Measurements from ENCODE around the gene STPG3. TPM values are rescaled to one million over a fixed set of nuclear protein-coding genes. Genes with fewer than 3 reads are reported as not detected.

The STPG3 gene
- total and polyA plus RNA-seq, 9 of the 15 experiments (the other 6 are each of a cell fraction or from before 2014, with no cell fraction given) = not detected

DNA sequence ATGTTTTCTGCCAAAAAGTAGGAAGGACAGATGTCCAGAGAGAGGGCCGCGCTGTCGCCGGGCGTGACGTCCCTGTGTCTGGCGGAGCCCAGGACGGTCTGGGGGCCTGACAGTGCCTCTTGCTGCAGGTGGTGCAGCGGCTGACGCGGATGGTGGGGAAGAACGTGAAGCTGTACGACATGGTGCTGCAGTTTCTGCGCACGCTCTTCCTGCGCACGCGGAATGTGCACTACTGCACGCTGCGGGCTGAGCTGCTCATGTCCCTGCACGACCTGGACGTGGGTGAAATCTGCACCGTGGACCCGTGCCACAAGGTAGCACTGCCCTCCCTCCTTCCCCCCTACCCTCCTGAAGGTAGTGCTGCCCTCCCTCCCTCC, 11.8 kb downstream of the STPG3 start (continued):
- no peak for TF ChIP-seq BCLAF1 (IDR thresholded peaks at IDR 0.05; ENCODE audit: borderline replicate concordance in 1 of 2, control insufficient read depth in 1 of 2, low read depth in 2 of 2, low read length in 1 of 2)
- TF ChIP-seq FOXM1 (IDR thresholded peaks at IDR 0.05; ENCODE audit: low read depth) = no peak
- TF ChIP-seq FOXM1 (CRISPR knock-in tag; IDR thresholded peaks at IDR 0.05; ENCODE audit: low read depth) = no peak
- no peak for TF ChIP-seq SRSF1 (IDR thresholded peaks at IDR 0.05; ENCODE audit: low read depth, low read length)
- peak; percentile 33; the same call in 1 of the 2 replicates for TF ChIP-seq SUPT5H (IDR thresholded peaks at IDR 0.05)
- no peak for TF ChIP-seq SPI1 (IDR thresholded peaks at IDR 0.05; ENCODE audit: borderline replicate concordance, low read depth, low read length)
- TF ChIP-seq ATF7 (IDR thresholded peaks at IDR 0.05) = no peak

- WGBS (ENCODE audit: insufficient coverage, low coverage, missing lambda C conversion rate) = 90% methylated on average over 8 of the region's 10 CpGs
- ATAC-seq = no peak
- Histone ChIP-seq H3K79me2 (ENCODE audit: control insufficient read depth, insufficient read depth, low read length) (peaks cover 6% of the 10 kb centered on the region; the same call in 1 of the 3 replicates), H3K4me3 (no peak overlapping the region), H3K27me3 (ENCODE audit: control insufficient read depth in 2 of 2, insufficient read depth in 2 of 2, low read length in 2 of 2) (no peaks in the 10 kb centered on the region), H3K9ac (ENCODE audit: insufficient read depth in 1 of 2, low read depth in 2 of 2, low read length in 2 of 2) (peak overlapping the region in 1 of 2 experiments; percentile 10; a peak in 1 of 4 replicates), H2AFZ (ENCODE audit: low read depth, low read length) (no peak overlapping the region), H3K4me1 (replicated peaks in 1 of 2; ENCODE audit: control insufficient read depth in 2 of 2, insufficient read depth in 2 of 2, low read length in 2 of 2) (peaks cover 8 to 38% of the 10 kb centered on the region in 2 experiments; a peak in 4 of 5 replicates), H3K4me2 (ENCODE audit: insufficient read depth, low read length) (no peak overlapping the region), H3K27ac (ENCODE audit: extremely low read depth, low read depth, low read length) (no peak overlapping the region), H3K9me3 (replicated peaks; ENCODE audit: control insufficient read depth, insufficient read depth, low read depth, low read length) (no peaks in the 10 kb centered on the region), H4K20me1 (replicated peaks; ENCODE audit: control insufficient read depth, insufficient read depth, low read length) (no peaks in the 10 kb centered on the region), H3K9me1 (ENCODE audit: control insufficient read depth, insufficient read depth, low read length) (no peaks in the 10 kb centered on the region), H3K36me3 (ENCODE audit: control insufficient read depth, insufficient read depth, low read length) (peaks cover 59% of the 10 kb centered on the region; the same call in 2 of the 3 replicates)
- ChIA-PET POLR2A (interaction anchor here (1.0 to 1.1 kb wide), 2 partner anchors 14 to 38 kb away, joined by 3 to 4 read pairs; partner anchors contain the start of genes NRARP and TOR4A), CTCF (ENCODE audit: low intra/inter-chr PET ratio) (no interaction called here)
- no peak for DNase-seq (ENCODE audit: extremely low read depth in 1 of 4, low spot score in 3 of 4)
- TF ChIP-seq RBFOX2 (IDR thresholded peaks at IDR 0.05; ENCODE audit: low read depth, low read length) = 0 out of 2 replicates have a peak, but pooled peaks have one; percentile 9
- TF ChIP-seq ZSCAN29 (IDR thresholded peaks at IDR 0.05) = no peak
- in situ Hi-C loops (cut with MboI) (no loop called here), intact Hi-C loops (cut with micrococcal nuclease) (no loop called here)
- no TSS peak for BruUV-seq (replicated peaks)
- no peak for FAIRE-seq
These were observed 12.4 kb downstream of the STPG3 start for GRCh38 chr9:137263506-137263905.
